Adrenal gland (tissue), 12 donors: ENCODE results near the gene RNF187. TPM values are rescaled to one million over a fixed set of nuclear protein-coding genes. Genes with fewer than 3 reads are reported as not detected.

Experiments used
- DNase-seq, 7 donors: peaks; one replicate each; pipeline ENCODE4 v3.0.0-alpha.2; 2019 to 2020
- H3K27ac ChIP-seq, 5 donors: fragments of 200-600 bp; sonication (generic) in 4 of 5; 1 replicate in 3 of 5; 2 replicates in 2 of 5; pipeline versions ENCODE4 v1.5.1 to v1.8.0; 2016 to 2020; ENCODE audit warnings: mild to moderate bottlenecking in 1 of 5
- H3K27me3 ChIP-seq: fragments of 200-600 bp; 2 replicates; pipeline ENCODE4 v1.8.0; 2021
- H3K36me3 ChIP-seq, 2 donors: fragments of 200-600 bp; replicated peaks in 1 of 2; 1 replicate in 1 of 2; 2 replicates in 1 of 2; pipeline versions ENCODE4 v1.5.1 to v1.8.0; 2018 to 2022
- H3K4me1 ChIP-seq, 2 donors: fragments of 200-600 bp; replicated peaks in 1 of 2; 1 replicate in 1 of 2; 2 replicates in 1 of 2; pipeline versions ENCODE4 v1.5.1 to v1.8.0; 2018 to 2021
- H3K4me3 ChIP-seq, 4 donors: fragments of 200-600 bp; sonication (generic) in 3 of 4; one replicate each; pipeline ENCODE4 v1.5.1; 2016 to 2018
- H3K9me3 ChIP-seq, 3 donors: fragments of 200-600 bp; sonication (generic) in 1 of 3; replicated peaks in 1 of 3; 1 replicate in 2 of 3; 2 replicates in 1 of 3; pipeline versions ENCODE4 v1.5.1 to v1.8.0; 2016 to 2021
- CTCF ChIP-seq, 6 experiments: fragments of 450-650 bp in 4 of 6; fragments of 200-600 bp in 2 of 6; sonication (generic) in 1 of 6; IDR thresholded peaks; 1 replicate in 5 of 6; 2 replicates in 1 of 6; pipeline versions ENCODE4 v1.5.1 to v1.8.0; 2016 to 2021; ENCODE audit warnings: antibody characterized with exemption in 6 of 6, mild to moderate bottlenecking in 2 of 6, moderate library complexity in 1 of 6
- POLR2A ChIP-seq, 2 donors: fragments of 450-650 bp; IDR thresholded peaks; one replicate each; pipeline ENCODE4 v1.6.1; 2017; ENCODE audit warnings: antibody characterized with exemption in 2 of 2, mild to moderate bottlenecking in 2 of 2, moderate library complexity in 1 of 2
- WGBS, 4 donors: extraction: QIAGEN DNeasy Blood & Tissue Kit in 2 of 4; methylation state at CpG; one replicate each; pipeline versions ENCODE4 v1.1.5 to v1.1.7; 2013 to 2017; 5-methylcytosine and 5-hydroxymethylcytosine counted together
- intact Hi-C, 2 donors: fragments of 100-400 bp; cut with DNase I; formaldehyde crosslinking; loops; one replicate each; pipeline versions ENCODE4 v1.14.1 to v1.15.0; 2022 to 2023
- polyA plus RNA-seq, 3 donors: library from polyadenylated mRNA; stranded (reverse); fragments of 200-250 nt in 2 of 3; fragments of 350-450 nt in 1 of 3; fragmentation: Illumina TruSeq in 1 of 3; extraction: RNeasy Lipid Tissue Mini Kit (QIAGEN cat#74804) in 1 of 3; gene quantifications; one replicate each; pipeline ENCODE4 v1.2.3, GENCODE V29; 2013 to 2014
- total RNA-seq, 9 donors: library from RNA; depleted of rRNA in 4 of 9; stranded (reverse); fragments of >200 nt in 4 of 9; fragments of 120-200 nt in 1 of 9; fragmentation: NEBNext Ultra II Directional in 1 of 9; extraction: Animal tissue kit (Norgen Biotek cat#: 25700) in 1 of 9; gene quantifications; one replicate each; pipeline versions ENCODE4 v1.1.0 to v1.2.4, GENCODE V29; 2013 to 2023
- donor health status: healthy with polysubstance abuse.
- donor health status: Bipolar disorder and iron deficiency.
- donor health status: DM: yes; HTN: yes; CAD: no.
- donor health status: DM: no; HTN: no; CAD: no.
- donor health status: DM: no; HTN: no; CAD: no.
- donor health status: DM: yes; HTN: yes; CAD: no.

Gene RNF187
- total and polyA plus RNA-seq, 12 donors = 21.9 to 306 (median 149) TPM

- H3K36me3 ChIP-seq = peaks cover 0 to 54% of the 10 kb centered on the region in 2 donors
- H3K27me3 ChIP-seq = no peaks in the 10 kb centered on the region
- H3K4me3 ChIP-seq = no peak overlapping the region
- WGBS, 4 donors = 63 to 86% (median 76%) methylated on average over 5 to 6 of the region's 6 CpGs
- intact Hi-C loops = no loop called here
- H3K27ac ChIP-seq = peak overlapping the region in 3 of 5 donors; percentile 26 to 76 (median 45)
- H3K4me1 ChIP-seq = peaks cover 27 to 48% of the 10 kb centered on the region in 2 donors
- peak; percentile 70 to 93 (median 82) for DNase-seq
- no peaks in the 10 kb centered on the region for H3K9me3 ChIP-seq
- TF ChIP-seq CTCF (IDR thresholded peaks at IDR 0.05) (no peak), POLR2A (IDR thresholded peaks at IDR 0.05) (peak in 1 of 2 donors; percentile 51)
These were observed 3.2 kb downstream of the RNF187 start for GRCh38 chr1:228490120-228491078.

- Histone ChIP-seq H3K27ac (no peak overlapping the region), H3K27me3 (no peaks in the 10 kb centered on the region), H3K4me3 (no peak overlapping the region), H3K9me3 (no peaks in the 10 kb centered on the region), H3K36me3 (peaks cover 0 to 54% of the 10 kb centered on the region in 2 donors), H3K4me1 (peaks cover 12 to 37% of the 10 kb centered on the region in 2 donors)
- TF ChIP-seq POLR2A (IDR thresholded peaks at IDR 0.05) (no peak), CTCF (IDR thresholded peaks at IDR 0.05) (no peak)
- DNase-seq = no peak
- intact Hi-C loops = no loop called here
- 85 to 89% (median 87%) methylated on average over 22 to 28 of the region's 28 CpGs for WGBS, 4 donors
These were observed 6.2 kb downstream of the RNF187 start for GRCh38 chr1:228493141-228494043.

GRCh38 chr1:228494044-228494353, 6.8 kb downstream of the RNF187 start:
- no peak overlapping the region for H3K4me3 ChIP-seq
- H3K27me3 ChIP-seq = no peaks in the 10 kb centered on the region
- H3K9me3 ChIP-seq = no peaks in the 10 kb centered on the region
- peaks cover 0 to 54% of the 10 kb centered on the region in 2 donors for H3K36me3 ChIP-seq
- no peak overlapping the region for H3K27ac ChIP-seq
- intact Hi-C loops = no loop called here
- H3K4me1 ChIP-seq = peaks cover 6 to 31% of the 10 kb centered on the region in 2 donors
- no peak for DNase-seq
- 79 to 95% (median 86%) methylated on average over 8 to 9 of the region's 9 CpGs for WGBS, 4 donors
- TF ChIP-seq CTCF (IDR thresholded peaks at IDR 0.05) = no peak
- no peak for TF ChIP-seq POLR2A (IDR thresholded peaks at IDR 0.05)

GRCh38 chr1:228494391-228494790, 7.2 kb downstream of the RNF187 start:
- Histone ChIP-seq H3K4me3 (no peak overlapping the region), H3K4me1 (peaks cover 6 to 27% of the 10 kb centered on the region in 2 donors), H3K27me3 (no peaks in the 10 kb centered on the region), H3K36me3 (peaks cover 0 to 50% of the 10 kb centered on the region in 2 donors), H3K9me3 (no peaks in the 10 kb centered on the region), H3K27ac (no peak overlapping the region)
- no peak for DNase-seq
- 77 to 82% (median 79%) methylated on average over 6 to 7 of the region's 7 CpGs for WGBS, 4 donors
- intact Hi-C loops = no loop called here
- TF ChIP-seq POLR2A (IDR thresholded peaks at IDR 0.05) = no peak
- no peak for TF ChIP-seq CTCF (IDR thresholded peaks at IDR 0.05)
